CD4-positive, alpha-beta T cell (primary cell): ENCODE results near the gene C5orf47. TPM values are rescaled to one million over a fixed set of nuclear protein-coding genes. Genes with fewer than 3 reads are reported as not detected.

Source experiments
- ATAC-seq: fragments of 200-7000 bp; cut with Tn5 transposase; one replicate; pipeline ENCODE4 v1.10.0; 2022; ENCODE audit warnings: mild to moderate bottlenecking; ENCODE audit not compliant: poor library complexity
- CTCF ChIA-PET: fragments of 350-600 bp; sonication (Branson Sonifier 250); formaldehyde crosslinking; loops from one replicate; lab custom pipeline; 2021; ENCODE audit warnings: antibody characterized with exemption, inconsistent platforms; lab: Charles Lee
- POLR2A ChIA-PET: fragments of 350-600 bp; sonication (Branson Sonifier 250); formaldehyde crosslinking; loops from one replicate; lab custom pipeline; 2021; ENCODE audit warnings: antibody characterized with exemption, inconsistent platforms; lab: Charles Lee
- DNase-seq, 14 experiments: peaks; one replicate each; pipeline ENCODE4 v3.0.0-alpha.2; 2013 to 2020; ENCODE audit warnings: mixed read lengths in 2 of 14
- H3K27ac ChIP-seq, 2 donors: one replicate each; pipeline versions ENCODE4 v1.5.1 to v1.7.0; 2013; ENCODE audit warnings: low read length in 2 of 2, low read depth in 1 of 2, mild to moderate bottlenecking in 1 of 2
- H3K27me3 ChIP-seq, 2 experiments: 1 replicate in 1 of 2; 2 replicates in 1 of 2; pipeline versions ENCODE4 v1.6.1 to v1.7.0; 2013; ENCODE audit warnings: low read length in 2 of 2, control low read depth in 1 of 2, mild to moderate bottlenecking in 1 of 2, moderate library complexity in 1 of 2; ENCODE audit not compliant: insufficient read depth in 2 of 2, control insufficient read depth in 1 of 2
- H3K36me3 ChIP-seq: one replicate; pipeline ENCODE4 v1.6.1; 2013; ENCODE audit warnings: low read length, control low read depth; ENCODE audit not compliant: insufficient read depth
- H3K4me1 ChIP-seq: one replicate; pipeline ENCODE4 v1.6.1; 2013; ENCODE audit warnings: low read length, control low read depth; ENCODE audit not compliant: insufficient read depth
- H3K4me3 ChIP-seq: one replicate; pipeline ENCODE4 v1.5.1; 2013; ENCODE audit warnings: mild to moderate bottlenecking, low read length, moderate library complexity
- H3K9me3 ChIP-seq, 2 experiments: 1 replicate in 1 of 2; 2 replicates in 1 of 2; pipeline versions ENCODE4 v1.6.1 to v1.7.0; 2013; ENCODE audit warnings: low read length in 2 of 2, mild to moderate bottlenecking in 2 of 2, control low read depth in 1 of 2, moderate library complexity in 1 of 2; ENCODE audit not compliant: control insufficient read depth in 1 of 2, insufficient read depth in 1 of 2
- H3K27ac Mint-ChIP-seq: one replicate; pipeline ENCODE4 v1.8.0; 2020; ENCODE audit warnings: mixed read lengths
- H3K27me3 Mint-ChIP-seq: one replicate; pipeline ENCODE4 v1.8.0; 2021; ENCODE audit warnings: mixed read lengths
- H3K36me3 Mint-ChIP-seq: one replicate; pipeline ENCODE4 v1.8.0; 2021; ENCODE audit warnings: low read depth, mixed read lengths
- H3K4me1 Mint-ChIP-seq: one replicate; pipeline ENCODE4 v1.8.0; 2021; ENCODE audit warnings: low read depth, mixed read lengths
- H3K4me3 Mint-ChIP-seq: one replicate; pipeline ENCODE4 v1.8.0; 2020; ENCODE audit warnings: mild to moderate bottlenecking, mixed read lengths
- H3K9me3 Mint-ChIP-seq: one replicate; pipeline ENCODE4 v1.8.0; 2020; ENCODE audit warnings: mixed read lengths
- intact Hi-C, 2 experiments: fragments of 100-400 bp; cut with DNase I in 1 of 2; cut with micrococcal nuclease in 1 of 2; formaldehyde crosslinking; loops; one replicate each; pipeline versions ENCODE4 v1.15.1 to v1.9.0; 2023 to 2025; cut with DNase I, micrococcal nuclease
- total RNA-seq, 174 experiments: library from RNA in 2 of 174; stranded (reverse) in 2 of 174; gene quantifications; one replicate each; pipeline ENCODE4 v1.2.3 and lab custom pipeline; 2021 to 2026
- TF ChIP-seq, protein P1 (sequence below): fragments of 200-600 bp; IDR thresholded peaks from one replicate; pipeline ENCODE4 v1.8.0; 2022; ENCODE audit warnings: antibody characterized with exemption, mild to moderate bottlenecking

Gene C5orf47
- total RNA-seq, 2 experiments from 2014 or later: not detected

GRCh38 chr5:174000076-174000475, 11.1 kb downstream of the C5orf47 start:
- no peaks in the 10 kb centered on the region for H3K4me1 ChIP-seq
- ChIA-PET CTCF (no interaction called here), POLR2A (no interaction called here)
- H3K27me3 ChIP-seq: peaks cover 0 to 5% of the 10 kb centered on the region in 2 experiments
- no peaks in the 10 kb centered on the region for H3K4me1 Mint-ChIP-seq
- no peak overlapping the region for H3K4me3 Mint-ChIP-seq
- H3K36me3 Mint-ChIP-seq: no peaks in the 10 kb centered on the region
- no peak for DNase-seq
- TF ChIP-seq, protein P1, sequence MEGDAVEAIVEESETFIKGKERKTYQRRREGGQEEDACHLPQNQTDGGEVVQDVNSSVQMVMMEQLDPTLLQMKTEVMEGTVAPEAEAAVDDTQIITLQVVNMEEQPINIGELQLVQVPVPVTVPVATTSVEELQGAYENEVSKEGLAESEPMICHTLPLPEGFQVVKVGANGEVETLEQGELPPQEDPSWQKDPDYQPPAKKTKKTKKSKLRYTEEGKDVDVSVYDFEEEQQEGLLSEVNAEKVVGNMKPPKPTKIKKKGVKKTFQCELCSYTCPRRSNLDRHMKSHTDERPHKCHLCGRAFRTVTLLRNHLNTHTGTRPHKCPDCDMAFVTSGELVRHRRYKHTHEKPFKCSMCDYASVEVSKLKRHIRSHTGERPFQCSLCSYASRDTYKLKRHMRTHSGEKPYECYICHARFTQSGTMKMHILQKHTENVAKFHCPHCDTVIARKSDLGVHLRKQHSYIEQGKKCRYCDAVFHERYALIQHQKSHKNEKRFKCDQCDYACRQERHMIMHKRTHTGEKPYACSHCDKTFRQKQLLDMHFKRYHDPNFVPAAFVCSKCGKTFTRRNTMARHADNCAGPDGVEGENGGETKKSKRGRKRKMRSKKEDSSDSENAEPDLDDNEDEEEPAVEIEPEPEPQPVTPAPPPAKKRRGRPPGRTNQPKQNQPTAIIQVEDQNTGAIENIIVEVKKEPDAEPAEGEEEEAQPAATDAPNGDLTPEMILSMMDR: no peak
- H3K27ac Mint-ChIP-seq: no peak overlapping the region
- no peak overlapping the region for H3K27ac ChIP-seq
- no peaks in the 10 kb centered on the region for H3K9me3 Mint-ChIP-seq
- no peak for ATAC-seq
- H3K9me3 ChIP-seq: no peaks in the 10 kb centered on the region
- H3K36me3 ChIP-seq: no peaks in the 10 kb centered on the region
- no peak overlapping the region for H3K4me3 ChIP-seq
- peaks cover 40% of the 10 kb centered on the region for H3K27me3 Mint-ChIP-seq
- intact Hi-C loops: no loop called here

GRCh38 chr5:174003795-174004194, 14.8 kb downstream of the C5orf47 start:
- no peak overlapping the region for H3K4me3 ChIP-seq
- ATAC-seq (no peak), DNase-seq (no peak)
- no peak overlapping the region for H3K27ac Mint-ChIP-seq
- ChIA-PET POLR2A (no interaction called here), CTCF (no interaction called here)
- intact Hi-C loops: no loop called here
- no peak overlapping the region for H3K4me3 Mint-ChIP-seq
- no peaks in the 10 kb centered on the region for H3K9me3 Mint-ChIP-seq
- H3K27me3 Mint-ChIP-seq: peaks cover 20% of the 10 kb centered on the region
- H3K4me1 Mint-ChIP-seq: no peaks in the 10 kb centered on the region
- no peak overlapping the region for H3K27ac ChIP-seq
- no peaks in the 10 kb centered on the region for H3K4me1 ChIP-seq
- no peaks in the 10 kb centered on the region for H3K36me3 ChIP-seq
- H3K9me3 ChIP-seq: no peaks in the 10 kb centered on the region
- no peaks in the 10 kb centered on the region for H3K36me3 Mint-ChIP-seq
- no peaks in the 10 kb centered on the region for H3K27me3 ChIP-seq
- TF ChIP-seq, protein P1: no peak

- H3K9me3 ChIP-seq: no peaks in the 10 kb centered on the region
- TF ChIP-seq, protein P1: no peak
- H3K9me3 Mint-ChIP-seq: no peaks in the 10 kb centered on the region
- no peaks in the 10 kb centered on the region for H3K36me3 Mint-ChIP-seq
- no peak for DNase-seq
- POLR2A ChIA-PET: no interaction called here
- H3K4me1 Mint-ChIP-seq: no peaks in the 10 kb centered on the region
- no peak overlapping the region for H3K4me3 ChIP-seq
- H3K4me3 Mint-ChIP-seq: no peak overlapping the region
- no peak overlapping the region for H3K27ac ChIP-seq
- H3K36me3 ChIP-seq: no peaks in the 10 kb centered on the region
- H3K27ac Mint-ChIP-seq: no peak overlapping the region
- no peaks in the 10 kb centered on the region for H3K4me1 ChIP-seq
- no peaks in the 10 kb centered on the region for H3K27me3 ChIP-seq
- intact Hi-C loops: no loop called here
- H3K27me3 Mint-ChIP-seq: peaks cover 21% of the 10 kb centered on the region
- CTCF ChIA-PET: no interaction called here
- no peak for ATAC-seq
These were observed 20.0 kb downstream of the C5orf47 start for GRCh38 chr5:174008922-174009321.
